ENCODE measurements around the gene ERFL.

Gene ERFL

DNA sequence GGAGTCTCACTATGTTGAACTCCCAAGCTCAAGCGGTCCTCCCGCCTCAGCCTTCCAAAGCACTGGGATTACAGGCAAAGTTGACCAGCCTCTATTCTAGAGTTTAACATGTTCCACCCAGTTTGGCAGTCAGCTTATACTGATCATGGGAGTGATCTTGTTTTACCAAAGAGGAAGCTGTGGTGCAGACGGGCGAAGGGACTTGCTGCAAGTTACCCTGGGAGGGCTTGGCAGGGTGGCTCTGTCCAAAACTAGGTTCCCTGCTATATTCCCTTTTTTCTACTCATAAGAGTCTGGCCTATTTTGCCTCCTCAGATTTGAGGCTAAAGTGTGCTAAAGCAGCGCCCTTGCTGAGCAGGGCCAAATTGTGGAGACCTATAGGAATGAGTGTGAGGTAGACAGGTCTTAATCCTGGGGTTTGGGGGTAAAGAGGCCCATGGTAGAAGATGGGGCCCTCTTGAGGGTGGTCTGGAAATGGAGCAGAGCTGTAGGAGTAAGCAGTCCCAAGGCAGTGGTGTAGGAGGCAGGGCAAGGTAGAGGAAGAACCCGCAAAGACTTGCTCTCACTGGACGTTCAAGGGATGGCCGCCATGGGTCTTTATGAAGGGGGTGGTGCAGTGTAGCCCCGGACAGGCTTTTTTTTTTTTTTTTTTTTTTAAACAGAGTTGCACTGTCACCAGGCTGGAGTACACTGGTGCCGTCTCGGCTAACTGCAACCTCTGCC lies 64.9 kb downstream of the ERFL start:
- DNase-seq (ENCODE audit: low read depth, low spot score) = no peak
- no peak overlapping the region for H3K4me3 ChIP-seq (ENCODE audit: low read length)
- no CpG with 5 or more reads among the region's 11 CpGs for WGBS (ENCODE audit: insufficient coverage, insufficient read length)
- peaks cover 2% of the 10 kb centered on the region; the same call in 1 of the 2 replicates for H3K4me1 ChIP-seq (ENCODE audit: control insufficient read depth, insufficient read depth, low read length)
- H3K27me3 ChIP-seq (ENCODE audit: control insufficient read depth, insufficient read depth, low read length) = no peaks in the 10 kb centered on the region
- H3K36me3 ChIP-seq (ENCODE audit: control insufficient read depth, insufficient read depth, low read length) = peaks cover 50% of the 10 kb centered on the region
- H3K9me3 ChIP-seq (ENCODE audit: control insufficient read depth, insufficient read depth, low read length) = no peaks in the 10 kb centered on the region
- H3K27ac ChIP-seq (ENCODE audit: low read length) = no peak overlapping the region

DNA sequence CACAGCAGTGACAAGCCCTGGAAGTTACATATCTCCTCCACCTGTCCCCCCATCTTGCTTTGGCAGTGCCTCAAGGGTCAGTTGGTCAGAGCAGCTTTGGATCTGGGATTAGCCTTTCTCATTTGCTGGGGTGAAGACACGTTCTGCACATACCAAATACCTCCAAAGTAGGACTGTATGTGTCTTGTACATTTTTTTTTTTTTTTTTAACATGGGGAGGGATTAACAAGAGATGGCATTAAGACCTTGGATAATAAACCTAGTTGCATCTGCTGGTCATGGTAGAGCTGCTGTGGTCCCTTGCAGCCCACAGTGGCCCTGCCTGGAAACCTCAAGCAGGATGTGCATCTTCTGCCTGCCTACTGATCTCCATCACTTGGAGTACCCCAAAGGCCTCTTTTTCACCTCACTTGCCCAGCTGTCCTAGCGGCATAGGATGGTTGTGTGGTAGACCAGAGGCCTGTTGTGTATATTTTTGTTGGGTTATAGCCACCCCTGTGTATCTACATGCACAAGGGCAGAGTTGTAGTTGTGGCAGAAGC lies 65.7 kb downstream of the ERFL start:
- no peaks in the 10 kb centered on the region for H3K27me3 ChIP-seq (ENCODE audit: control insufficient read depth, insufficient read depth, low read length)
- peaks cover 2% of the 10 kb centered on the region; the same call in 1 of the 2 replicates for H3K4me1 ChIP-seq (ENCODE audit: control insufficient read depth, insufficient read depth, low read length)
- no peak overlapping the region for H3K4me3 ChIP-seq (ENCODE audit: low read length)
- no CpG with 5 or more reads among the region's 2 CpGs for WGBS (ENCODE audit: insufficient coverage, insufficient read length)
- no peak overlapping the region for H3K27ac ChIP-seq (ENCODE audit: low read length)
- H3K9me3 ChIP-seq (ENCODE audit: control insufficient read depth, insufficient read depth, low read length) = no peaks in the 10 kb centered on the region
- H3K36me3 ChIP-seq (ENCODE audit: control insufficient read depth, insufficient read depth, low read length) = peaks cover 42% of the 10 kb centered on the region
- DNase-seq (ENCODE audit: low read depth, low spot score) = no peak

DNA sequence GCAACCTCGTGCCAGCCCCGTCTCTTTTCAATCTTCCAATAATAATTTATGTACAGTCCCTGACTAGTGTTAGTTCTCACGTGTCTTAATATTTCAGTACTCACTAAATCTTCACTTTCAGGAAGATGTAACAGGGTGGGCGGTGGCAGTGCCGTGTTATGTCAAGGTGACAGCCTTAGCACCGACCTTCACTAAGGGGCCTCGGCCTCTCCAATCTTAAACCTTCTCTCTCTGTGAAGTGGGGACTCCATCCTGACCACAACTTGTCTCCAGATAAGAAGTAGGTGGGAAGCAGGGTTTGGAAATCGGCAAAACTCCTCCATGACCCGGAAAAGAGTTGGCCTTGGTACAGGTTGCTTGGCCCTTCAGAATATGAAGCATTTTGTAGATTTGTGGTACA lies 66.4 kb downstream of the ERFL start:
- H3K36me3 ChIP-seq (ENCODE audit: control insufficient read depth, insufficient read depth, low read length) = peaks cover 41% of the 10 kb centered on the region
- DNase-seq (ENCODE audit: low read depth, low spot score) = no peak
- H3K4me1 ChIP-seq (ENCODE audit: control insufficient read depth, insufficient read depth, low read length) = peaks cover 2% of the 10 kb centered on the region; the same call in 1 of the 2 replicates
- no peaks in the 10 kb centered on the region for H3K9me3 ChIP-seq (ENCODE audit: control insufficient read depth, insufficient read depth, low read length)
- no CpG with 5 or more reads among the region's 9 CpGs for WGBS (ENCODE audit: insufficient coverage, insufficient read length)
- no peak overlapping the region for H3K4me3 ChIP-seq (ENCODE audit: low read length)
- no peak overlapping the region for H3K27ac ChIP-seq (ENCODE audit: low read length)
- H3K27me3 ChIP-seq (ENCODE audit: control insufficient read depth, insufficient read depth, low read length) = no peaks in the 10 kb centered on the region

DNA sequence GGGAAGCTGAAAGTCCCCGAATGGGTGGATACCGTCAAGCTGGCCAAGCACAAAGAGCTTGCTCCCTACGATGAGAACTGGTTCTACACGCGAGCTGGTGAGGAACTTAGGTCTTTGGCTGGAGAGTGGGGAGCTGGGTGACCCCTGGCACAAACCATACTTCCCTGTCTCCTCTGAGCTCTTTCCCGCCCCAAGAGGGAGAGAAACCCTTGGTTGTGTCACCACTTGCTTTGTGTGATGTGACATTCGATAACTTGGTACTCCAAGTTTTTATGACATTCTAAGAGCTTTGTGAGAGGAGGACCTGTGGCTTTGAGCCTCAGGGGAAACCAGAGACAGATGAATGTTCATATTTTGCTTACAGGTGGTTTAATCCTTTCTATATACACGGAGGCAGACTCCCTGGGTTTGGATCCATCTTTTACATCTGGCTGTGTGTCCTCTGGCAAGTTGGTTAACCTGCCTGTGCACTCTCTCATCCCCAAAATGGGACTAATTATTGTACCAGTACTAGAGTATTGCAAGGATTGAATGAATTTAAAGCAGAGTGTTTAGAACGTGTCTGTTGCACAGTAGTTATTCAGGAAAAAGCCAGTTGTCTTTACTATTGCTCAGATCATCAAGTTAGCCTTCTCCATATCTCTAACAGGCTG lies 67.0 kb downstream of the ERFL start:
- Histone ChIP-seq H3K27me3 (ENCODE audit: control insufficient read depth, insufficient read depth, low read length) (no peaks in the 10 kb centered on the region), H3K36me3 (ENCODE audit: control insufficient read depth, insufficient read depth, low read length) (peaks cover 38% of the 10 kb centered on the region), H3K27ac (ENCODE audit: low read length) (no peak overlapping the region), H3K4me1 (ENCODE audit: control insufficient read depth, insufficient read depth, low read length) (peaks cover 2% of the 10 kb centered on the region; the same call in 1 of the 2 replicates), H3K4me3 (ENCODE audit: low read length) (peak overlapping the region; percentile 92; the same call in 1 of the 2 replicates), H3K9me3 (ENCODE audit: control insufficient read depth, insufficient read depth, low read length) (no peaks in the 10 kb centered on the region)
- no CpG with 5 or more reads among the region's 9 CpGs for WGBS (ENCODE audit: insufficient coverage, insufficient read length)
- no peak for DNase-seq (ENCODE audit: low read depth, low spot score)

DNA sequence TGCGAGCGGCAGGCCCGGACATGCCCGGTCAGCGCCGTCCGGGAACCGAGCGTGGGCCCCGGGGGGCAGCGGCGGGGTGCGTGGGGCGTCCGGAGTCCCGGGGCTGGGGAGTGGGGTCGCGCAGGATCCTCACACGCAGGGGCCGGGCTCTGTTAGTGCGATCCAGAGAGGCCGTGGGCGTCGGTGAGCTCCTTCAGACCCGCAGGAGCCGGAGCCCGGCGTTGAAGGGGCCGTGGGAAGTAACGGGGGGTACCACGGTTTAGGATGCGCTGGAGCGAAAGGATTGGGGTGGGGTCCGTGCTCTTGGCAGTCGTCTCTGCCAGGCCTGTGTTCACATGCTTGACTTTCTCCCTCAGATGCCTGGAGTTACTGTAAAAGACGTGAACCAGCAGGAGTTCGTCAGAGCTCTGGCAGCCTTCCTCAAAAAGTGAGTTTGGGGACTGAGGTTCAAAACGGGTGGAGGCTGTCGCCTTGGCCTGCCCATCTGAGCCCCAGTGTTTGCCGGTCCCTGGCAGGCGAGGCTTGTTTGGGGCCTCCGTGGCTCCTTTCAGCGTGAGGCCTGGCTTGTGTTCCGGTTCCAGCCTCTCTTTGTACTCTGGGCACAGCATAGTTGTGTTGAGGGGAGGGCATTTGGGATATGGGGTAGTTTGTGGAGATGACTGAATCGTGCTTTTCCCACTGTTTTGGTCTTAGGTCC lies 67.7 kb downstream of the ERFL start:
- Histone ChIP-seq H3K27ac (ENCODE audit: low read length) (no peak overlapping the region), H3K36me3 (ENCODE audit: control insufficient read depth, insufficient read depth, low read length) (peaks cover 37% of the 10 kb centered on the region), H3K27me3 (ENCODE audit: control insufficient read depth, insufficient read depth, low read length) (no peaks in the 10 kb centered on the region), H3K4me1 (ENCODE audit: control insufficient read depth, insufficient read depth, low read length) (peaks cover 2% of the 10 kb centered on the region; the same call in 1 of the 2 replicates), H3K4me3 (ENCODE audit: low read length) (peak overlapping the region; percentile 92), H3K9me3 (ENCODE audit: control insufficient read depth, insufficient read depth, low read length) (no peaks in the 10 kb centered on the region)
- no CpG with 5 or more reads among the region's 45 CpGs for WGBS (ENCODE audit: insufficient coverage, insufficient read length)
- DNase-seq (ENCODE audit: low read depth, low spot score) = no peak

DNA sequence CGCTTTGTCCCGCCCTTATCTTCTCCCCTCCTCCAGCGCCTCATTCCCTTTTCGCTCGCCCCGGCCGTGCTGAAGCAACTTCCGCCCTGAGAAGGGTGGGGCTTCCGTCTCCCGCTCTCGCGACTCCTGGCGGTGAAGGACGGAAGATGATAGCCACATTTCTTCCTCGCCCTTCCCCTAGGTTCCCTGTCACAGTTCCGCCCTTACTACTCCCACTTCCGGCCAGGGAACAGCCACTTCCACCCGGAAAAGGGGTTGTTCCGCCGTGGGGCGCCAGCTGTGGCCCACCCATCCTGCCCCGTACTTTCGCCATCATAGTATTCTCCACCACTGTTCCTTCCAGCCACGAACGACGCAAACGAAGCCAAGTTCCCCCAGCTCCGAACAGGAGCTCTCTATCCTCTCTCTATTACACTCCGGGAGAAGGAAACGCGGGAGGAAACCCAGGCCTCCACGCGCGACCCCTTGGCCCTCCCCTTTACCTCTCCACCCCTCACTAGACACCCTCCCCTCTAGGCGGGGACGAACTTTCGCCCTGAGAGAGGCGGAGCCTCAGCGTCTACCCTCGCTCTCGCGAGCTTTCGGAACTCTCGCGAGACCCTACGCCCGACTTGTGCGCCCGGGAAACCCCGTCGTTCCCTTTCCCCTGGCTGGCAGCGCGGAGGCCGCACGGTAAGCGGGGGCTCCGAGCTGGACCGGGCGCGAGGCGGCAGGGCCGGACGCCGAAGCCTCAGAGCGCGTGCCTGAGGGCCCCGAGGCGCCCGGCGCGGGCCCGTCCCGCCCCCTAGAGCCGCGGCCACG lies 68.4 kb downstream of the ERFL start, which contains the start of gene RPS19:
RPS19 (plus strand) TSS at position 638 of the 801 bp plus-strand sequence. CDS start 520 bp downstream, outside the sequence.
- H3K36me3 ChIP-seq (ENCODE audit: control insufficient read depth, insufficient read depth, low read length) = peaks cover 33% of the 10 kb centered on the region
- peak; percentile 98 for DNase-seq (ENCODE audit: low read depth, low spot score)
- H3K4me3 ChIP-seq (ENCODE audit: low read length) = peak within 1 kb of the TSS; percentile 92
- H3K4me1 ChIP-seq (ENCODE audit: control insufficient read depth, insufficient read depth, low read length) = peaks cover 2% of the 10 kb centered on the region; the same call in 1 of the 2 replicates
- no peak within 1 kb of the TSS for H3K27ac ChIP-seq (ENCODE audit: low read length)
- H3K9me3 ChIP-seq (ENCODE audit: control insufficient read depth, insufficient read depth, low read length) = no peaks in the 10 kb centered on the region
- no peaks in the 10 kb centered on the region for H3K27me3 ChIP-seq (ENCODE audit: control insufficient read depth, insufficient read depth, low read length)
- WGBS (ENCODE audit: insufficient coverage, insufficient read length) = no CpG with 5 or more reads among the region's 76 CpGs

DNA sequence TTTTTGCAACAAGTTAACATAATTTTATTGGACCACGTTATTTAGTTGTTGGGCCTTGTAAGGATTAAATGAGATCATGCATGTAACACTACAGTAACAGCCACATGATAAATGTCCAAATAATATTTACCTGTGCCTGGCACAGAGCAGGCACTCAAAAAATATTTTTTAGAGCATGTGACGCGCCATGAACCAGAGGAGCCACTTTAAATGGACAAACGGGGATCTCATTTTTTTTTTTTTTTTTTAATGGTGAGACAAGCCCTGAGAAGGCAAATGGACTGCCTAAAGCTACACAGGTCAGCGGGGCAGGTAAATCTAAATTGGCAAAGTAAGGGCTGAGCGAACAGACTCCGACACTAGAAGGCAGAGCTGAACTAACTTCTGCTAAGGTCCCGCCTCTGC lies 69.0 kb downstream of the ERFL start:
- H3K4me3 ChIP-seq (ENCODE audit: low read length) = no peak overlapping the region

More for the DNA sequence above, 69.0 kb downstream of the ERFL start:
- whole genome bisulfite sequencing (ENCODE audit: insufficient coverage, insufficient read length) = no CpG with 5 or more reads among the region's 8 CpGs
- no peaks in the 10 kb centered on the region for H3K9me3 ChIP-seq (ENCODE audit: control insufficient read depth, insufficient read depth, low read length)
- DNase-seq (ENCODE audit: low read depth, low spot score) = no peak
- H3K36me3 ChIP-seq (ENCODE audit: control insufficient read depth, insufficient read depth, low read length) = peaks cover 28% of the 10 kb centered on the region
- H3K27me3 ChIP-seq (ENCODE audit: control insufficient read depth, insufficient read depth, low read length) = no peaks in the 10 kb centered on the region
- no peak overlapping the region for H3K27ac ChIP-seq (ENCODE audit: low read length)
- H3K4me1 ChIP-seq (ENCODE audit: control insufficient read depth, insufficient read depth, low read length) = peaks cover 2% of the 10 kb centered on the region; the same call in 1 of the 2 replicates
